Caco-2 (cell line): Measurements from ENCODE around the gene HOXA7. TPM values are rescaled to one million over a fixed set of nuclear protein-coding genes. Genes with fewer than 3 reads are reported as not detected.

Experiments
- BruUV-seq: library from RNA; stranded (reverse); fragments of 400-500 nt; replicated peaks from 2 replicates; lab custom pipeline; 2021; lab: Mats Ljungman, UMichigan
- CTCF ChIA-PET: fragments of 300-600 bp; sonication (Branson Sonifier 250); formaldehyde crosslinking; loops from one replicate; lab custom pipeline; 2022; ENCODE audit warnings: antibody characterized with exemption; lab: Charles Lee
- POLR2A ChIA-PET: fragments of 300-600 bp; sonication (Branson Sonifier 250); formaldehyde crosslinking; loops from one replicate; lab custom pipeline; 2022; ENCODE audit warnings: antibody characterized with exemption; lab: Charles Lee
- DNase-seq, 2 experiments: peaks; one replicate each; pipeline versions ENCODE4 v3.0.0 to v3.0.0-alpha.2; 2020 to 2022
- H3K27me3 ChIP-seq: replicated peaks from 2 replicates; pipeline ENCODE4 v1.6.0; 2011; ENCODE audit warnings: low read length; ENCODE audit not compliant: control insufficient read depth, insufficient read depth
- H3K36me3 ChIP-seq: 2 replicates; pipeline ENCODE4 v1.5.1; 2011; ENCODE audit warnings: low read length; ENCODE audit not compliant: control insufficient read depth, insufficient read depth
- H3K4me1 ChIP-seq: fragments of 250-450 bp; sonication (Bioruptor Pico); 2 replicates; pipeline ENCODE4 v1.5.1; 2020; ENCODE audit warnings: mild to moderate bottlenecking
- H3K4me3 ChIP-seq: 2 replicates; pipeline ENCODE4 v1.5.1; 2011; ENCODE audit warnings: low read depth, mild to moderate bottlenecking, control low read depth, low read length
- H3K9me3 ChIP-seq: fragments of 250-450 bp; sonication (Bioruptor Pico); 2 replicates; pipeline ENCODE4 v1.5.1; 2020; ENCODE audit warnings: mild to moderate bottlenecking, moderate library complexity
- H3K27ac Mint-ChIP-seq: one replicate; pipeline ENCODE4 v1.8.0; 2022; ENCODE audit warnings: mixed read lengths; ENCODE audit not compliant: unreplicated experiment
- H3K27me3 Mint-ChIP-seq: one replicate; pipeline ENCODE4 v1.8.0; 2022; ENCODE audit warnings: mixed read lengths; ENCODE audit not compliant: insufficient read depth, unreplicated experiment
- H3K36me3 Mint-ChIP-seq: one replicate; pipeline ENCODE4 v1.8.0; 2022; ENCODE audit warnings: mild to moderate bottlenecking, mixed read lengths; ENCODE audit not compliant: insufficient read depth, unreplicated experiment
- H3K4me1 Mint-ChIP-seq: one replicate; pipeline ENCODE4 v1.8.0; 2022; ENCODE audit warnings: low read depth, mixed read lengths; ENCODE audit not compliant: unreplicated experiment
- H3K4me3 Mint-ChIP-seq: one replicate; pipeline ENCODE4 v1.8.0; 2022; ENCODE audit warnings: mild to moderate bottlenecking, moderate library complexity, mixed read lengths; ENCODE audit not compliant: unreplicated experiment
- H3K9me3 Mint-ChIP-seq: one replicate; pipeline ENCODE4 v1.8.0; 2022; ENCODE audit warnings: mixed read lengths; ENCODE audit not compliant: unreplicated experiment
- intact Hi-C: fragments of 100-400 bp; cut with micrococcal nuclease; formaldehyde crosslinking; loops from one replicate; pipeline ENCODE4 v1.10.0; 2022; ENCODE audit not compliant: unreplicated experiment
- total RNA-seq: library from RNA; stranded (reverse); gene quantifications from 2 replicates; pipeline ENCODE4 v1.2.3, GENCODE V29; 2022
- TF ChIP-seq, protein P1 (sequence below), 2 experiments: fragments of 200-600 bp in 1 of 2; IDR thresholded peaks; 1 replicate in 1 of 2; 2 replicates in 1 of 2; pipeline versions ENCODE4 v1.5.1 to v1.8.0; 2011 to 2022; ENCODE audit warnings: antibody characterized with exemption in 1 of 2, control low read depth in 1 of 2, inconsistent platforms in 1 of 2, low read depth in 1 of 2, low read length in 1 of 2, mild to moderate bottlenecking in 1 of 2, moderate library complexity in 1 of 2; ENCODE audit not compliant: insufficient read depth in 1 of 2, severe bottlenecking in 1 of 2, unreplicated experiment in 1 of 2

The HOXA7 gene
- total RNA-seq, 1 experiment from 2014 or later, result 19.9 TPM

DNA sequence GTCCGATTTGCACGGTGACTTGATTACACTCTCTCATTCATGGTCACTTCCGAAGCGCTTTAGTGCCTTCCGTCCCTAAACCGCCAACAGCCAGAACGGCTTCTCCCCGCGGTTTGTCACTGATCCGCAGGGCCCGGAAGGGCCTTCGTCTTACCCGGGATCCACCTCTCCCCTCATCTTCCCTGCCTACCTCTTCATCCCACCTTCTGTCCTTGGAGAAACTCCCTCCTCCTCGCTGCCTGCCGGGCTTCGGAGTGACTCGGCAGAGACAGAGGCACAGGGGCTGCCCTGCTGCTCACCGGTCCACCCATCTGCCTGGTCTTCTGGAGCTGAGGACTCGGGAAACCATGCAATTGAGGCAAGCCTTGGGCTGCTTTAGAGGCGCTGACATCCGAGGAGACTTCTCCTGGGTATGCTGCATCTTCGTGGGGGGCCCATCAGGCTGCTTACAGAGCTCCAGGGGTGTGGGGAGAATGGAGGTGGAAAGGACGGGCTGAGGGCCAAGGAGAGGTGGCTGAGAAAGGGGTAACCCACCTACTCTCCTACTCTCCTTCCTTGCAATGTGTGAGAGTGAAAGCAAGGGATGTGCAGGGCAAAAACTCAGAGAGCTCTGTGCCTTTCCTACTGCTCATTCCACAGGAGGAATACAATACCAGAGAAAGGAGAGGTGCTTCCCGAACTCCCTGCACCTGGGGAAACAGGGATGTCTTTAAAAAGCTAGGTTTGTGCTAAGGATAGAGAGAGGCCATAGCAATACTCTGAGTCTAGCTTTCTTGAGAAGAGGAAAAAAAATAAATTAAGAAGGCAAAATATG, 29.6 kb upstream of the HOXA7 start:
- H3K36me3 Mint-ChIP-seq, result peaks cover 6% of the 10 kb centered on the region
- no peaks in the 10 kb centered on the region for H3K9me3 Mint-ChIP-seq
- TF ChIP-seq, protein P1, sequence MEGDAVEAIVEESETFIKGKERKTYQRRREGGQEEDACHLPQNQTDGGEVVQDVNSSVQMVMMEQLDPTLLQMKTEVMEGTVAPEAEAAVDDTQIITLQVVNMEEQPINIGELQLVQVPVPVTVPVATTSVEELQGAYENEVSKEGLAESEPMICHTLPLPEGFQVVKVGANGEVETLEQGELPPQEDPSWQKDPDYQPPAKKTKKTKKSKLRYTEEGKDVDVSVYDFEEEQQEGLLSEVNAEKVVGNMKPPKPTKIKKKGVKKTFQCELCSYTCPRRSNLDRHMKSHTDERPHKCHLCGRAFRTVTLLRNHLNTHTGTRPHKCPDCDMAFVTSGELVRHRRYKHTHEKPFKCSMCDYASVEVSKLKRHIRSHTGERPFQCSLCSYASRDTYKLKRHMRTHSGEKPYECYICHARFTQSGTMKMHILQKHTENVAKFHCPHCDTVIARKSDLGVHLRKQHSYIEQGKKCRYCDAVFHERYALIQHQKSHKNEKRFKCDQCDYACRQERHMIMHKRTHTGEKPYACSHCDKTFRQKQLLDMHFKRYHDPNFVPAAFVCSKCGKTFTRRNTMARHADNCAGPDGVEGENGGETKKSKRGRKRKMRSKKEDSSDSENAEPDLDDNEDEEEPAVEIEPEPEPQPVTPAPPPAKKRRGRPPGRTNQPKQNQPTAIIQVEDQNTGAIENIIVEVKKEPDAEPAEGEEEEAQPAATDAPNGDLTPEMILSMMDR (IDR thresholded peaks at IDR 0.05; ENCODE audit: insufficient read depth in 1 of 2, low read depth in 1 of 2, low read length in 1 of 2, severe bottlenecking in 1 of 2, unreplicated experiment in 1 of 2), result no peak
- H3K4me1 ChIP-seq, result peaks cover 14% of the 10 kb centered on the region
- DNase-seq, result peak in 1 of 2 experiments; percentile 22
- H3K4me3 ChIP-seq, result no peak overlapping the region
- H3K9me3 ChIP-seq, result no peaks in the 10 kb centered on the region
- ChIA-PET POLR2A (no interaction called here), CTCF (interaction anchor here (0.6 to 1.9 kb wide), 2 partner anchors 10 to 467 kb away, joined by 3 to 6 read pairs; no protein-coding TSS in a partner anchor)
- peaks cover 8% of the 10 kb centered on the region for H3K27me3 Mint-ChIP-seq
- no peaks in the 10 kb centered on the region for H3K36me3 ChIP-seq
- peaks cover 7% of the 10 kb centered on the region for H3K4me1 Mint-ChIP-seq
- peaks cover 5% of the 10 kb centered on the region for H3K27me3 ChIP-seq
- no TSS peak for BruUV-seq
- H3K4me3 Mint-ChIP-seq, result peak overlapping the region; percentile 71
- no peak overlapping the region for H3K27ac Mint-ChIP-seq
- intact Hi-C loops, result no loop called here

DNA sequence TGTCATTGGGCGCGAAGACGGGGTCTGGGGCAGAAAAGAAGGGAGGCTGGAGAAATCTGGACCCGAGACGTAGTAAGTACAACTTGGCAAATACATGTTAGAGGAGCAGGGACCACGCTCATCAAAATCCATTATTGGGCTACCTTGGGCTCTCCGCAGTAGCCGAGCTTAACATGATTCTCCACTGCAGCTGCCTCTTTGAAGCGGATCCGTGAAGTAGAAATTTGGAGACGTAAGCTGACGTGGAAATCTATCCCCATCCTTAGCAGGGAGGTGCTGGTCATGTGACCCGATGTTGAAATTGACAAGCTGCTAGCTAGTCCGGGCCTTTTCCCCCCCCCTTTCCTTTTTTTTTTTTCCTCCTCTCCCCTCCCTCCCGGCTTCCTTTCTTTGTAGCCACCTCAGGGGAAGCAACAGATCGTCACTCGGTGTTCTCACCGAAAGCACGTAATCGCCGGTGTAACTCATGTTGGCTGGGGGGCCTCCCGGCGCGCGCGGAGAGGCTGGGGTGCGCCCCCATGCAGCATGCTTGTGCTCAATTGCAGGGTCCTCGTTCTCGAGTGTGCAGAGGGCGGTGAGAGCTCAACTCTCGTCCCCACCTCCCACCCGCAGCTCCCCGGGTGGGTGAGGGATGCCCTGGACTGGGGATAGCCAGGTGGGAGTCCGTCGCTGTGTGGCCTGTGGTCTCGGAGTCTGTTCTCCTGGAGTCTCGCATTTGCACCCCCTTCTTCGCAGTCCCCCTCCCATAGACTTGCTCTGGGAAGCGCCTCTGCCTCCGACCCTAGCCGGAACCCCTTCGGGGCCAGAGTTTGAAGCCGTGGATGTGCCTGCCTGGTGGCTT, 28.8 kb upstream of the HOXA7 start, which contains the start of gene HOXA11:
Gene HOXA11, minus strand, starts transcription at position 220 of the 841 bp plus-strand sequence. Its CDS starts 88 bp downstream, at position 132.
- H3K36me3 Mint-ChIP-seq, result peaks cover 6% of the 10 kb centered on the region
- H3K4me3 ChIP-seq, result peak within 1 kb of the TSS; percentile 55
- H3K4me3 Mint-ChIP-seq, result peak within 1 kb of the TSS; percentile 71
- H3K27me3 Mint-ChIP-seq, result peaks cover 8% of the 10 kb centered on the region
- no peaks in the 10 kb centered on the region for H3K9me3 ChIP-seq
- H3K9me3 Mint-ChIP-seq, result no peaks in the 10 kb centered on the region
- BruUV-seq, result no TSS peak
- H3K4me1 ChIP-seq, result peaks cover 14% of the 10 kb centered on the region
- no peak within 1 kb of the TSS for H3K27ac Mint-ChIP-seq
- CTCF ChIA-PET, result interaction anchor here (0.7 to 1.8 kb wide), 2 partner anchors 11 to 393 kb away, joined by 3 to 5 read pairs; no protein-coding TSS in a partner anchor
- peaks cover 7% of the 10 kb centered on the region for H3K4me1 Mint-ChIP-seq
- POLR2A ChIA-PET, result no interaction called here
- intact Hi-C loops, result no loop called here
- peaks cover 5% of the 10 kb centered on the region for H3K27me3 ChIP-seq
- TF ChIP-seq, protein P1 (IDR thresholded peaks at IDR 0.05; ENCODE audit: insufficient read depth in 1 of 2, low read depth in 1 of 2, low read length in 1 of 2, severe bottlenecking in 1 of 2, unreplicated experiment in 1 of 2), result no peak
- no peaks in the 10 kb centered on the region for H3K36me3 ChIP-seq
- peak in 1 of 2 experiments; percentile 32 for DNase-seq
